ENCODE measurements around the gene MAD2L1. TPM values are rescaled to one million over a fixed set of nuclear protein-coding genes. Genes with fewer than 3 reads are reported as not detected.

Gene MAD2L1
- total and polyA plus RNA-seq, 2 of the 13 experiments (the other 11 are each of a cell fraction or from before 2014, with no cell fraction given) = 40.6 to 109 TPM

DNA sequence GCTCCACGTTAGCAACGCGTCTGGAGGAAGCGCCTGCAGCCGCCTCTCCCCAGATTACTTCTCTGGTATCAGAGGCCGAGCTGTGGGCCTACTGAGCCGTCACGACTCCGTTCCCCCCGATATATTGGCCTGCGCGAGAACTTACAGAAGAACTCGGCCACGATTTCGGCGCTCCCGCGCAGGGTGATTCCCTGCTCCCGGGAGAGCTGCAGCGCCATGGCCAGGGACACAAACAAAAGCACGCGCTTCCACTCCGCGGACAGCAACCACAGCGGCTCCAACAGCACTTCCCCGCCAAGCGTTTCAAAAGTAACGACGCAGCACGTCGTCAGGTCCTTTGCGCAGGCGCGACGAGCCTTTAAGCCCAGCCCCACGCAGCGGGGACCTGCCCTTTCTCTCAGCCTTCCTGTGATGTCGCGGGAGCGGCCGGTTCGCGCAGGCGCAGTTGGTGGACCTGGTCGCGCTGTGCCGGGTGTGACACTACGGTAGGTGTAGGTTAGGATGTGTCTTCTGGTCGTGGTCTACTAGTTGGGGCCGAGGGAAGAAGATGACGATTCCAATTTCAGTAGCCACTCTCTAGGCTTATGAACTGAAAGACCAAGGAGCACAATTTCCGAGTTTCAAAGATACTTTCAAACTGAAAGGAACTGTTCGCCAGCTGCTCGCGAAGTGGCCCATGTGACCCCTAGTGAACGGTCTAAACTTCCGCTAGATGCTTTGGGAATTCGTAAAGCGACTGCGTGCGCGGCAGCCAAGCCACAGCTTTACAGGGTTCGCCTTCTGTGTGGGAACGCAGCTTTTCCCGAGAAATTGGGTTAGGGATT lies at the start of gene MAD2L1 (continued):
- TF ChIP-seq, protein P1, sequence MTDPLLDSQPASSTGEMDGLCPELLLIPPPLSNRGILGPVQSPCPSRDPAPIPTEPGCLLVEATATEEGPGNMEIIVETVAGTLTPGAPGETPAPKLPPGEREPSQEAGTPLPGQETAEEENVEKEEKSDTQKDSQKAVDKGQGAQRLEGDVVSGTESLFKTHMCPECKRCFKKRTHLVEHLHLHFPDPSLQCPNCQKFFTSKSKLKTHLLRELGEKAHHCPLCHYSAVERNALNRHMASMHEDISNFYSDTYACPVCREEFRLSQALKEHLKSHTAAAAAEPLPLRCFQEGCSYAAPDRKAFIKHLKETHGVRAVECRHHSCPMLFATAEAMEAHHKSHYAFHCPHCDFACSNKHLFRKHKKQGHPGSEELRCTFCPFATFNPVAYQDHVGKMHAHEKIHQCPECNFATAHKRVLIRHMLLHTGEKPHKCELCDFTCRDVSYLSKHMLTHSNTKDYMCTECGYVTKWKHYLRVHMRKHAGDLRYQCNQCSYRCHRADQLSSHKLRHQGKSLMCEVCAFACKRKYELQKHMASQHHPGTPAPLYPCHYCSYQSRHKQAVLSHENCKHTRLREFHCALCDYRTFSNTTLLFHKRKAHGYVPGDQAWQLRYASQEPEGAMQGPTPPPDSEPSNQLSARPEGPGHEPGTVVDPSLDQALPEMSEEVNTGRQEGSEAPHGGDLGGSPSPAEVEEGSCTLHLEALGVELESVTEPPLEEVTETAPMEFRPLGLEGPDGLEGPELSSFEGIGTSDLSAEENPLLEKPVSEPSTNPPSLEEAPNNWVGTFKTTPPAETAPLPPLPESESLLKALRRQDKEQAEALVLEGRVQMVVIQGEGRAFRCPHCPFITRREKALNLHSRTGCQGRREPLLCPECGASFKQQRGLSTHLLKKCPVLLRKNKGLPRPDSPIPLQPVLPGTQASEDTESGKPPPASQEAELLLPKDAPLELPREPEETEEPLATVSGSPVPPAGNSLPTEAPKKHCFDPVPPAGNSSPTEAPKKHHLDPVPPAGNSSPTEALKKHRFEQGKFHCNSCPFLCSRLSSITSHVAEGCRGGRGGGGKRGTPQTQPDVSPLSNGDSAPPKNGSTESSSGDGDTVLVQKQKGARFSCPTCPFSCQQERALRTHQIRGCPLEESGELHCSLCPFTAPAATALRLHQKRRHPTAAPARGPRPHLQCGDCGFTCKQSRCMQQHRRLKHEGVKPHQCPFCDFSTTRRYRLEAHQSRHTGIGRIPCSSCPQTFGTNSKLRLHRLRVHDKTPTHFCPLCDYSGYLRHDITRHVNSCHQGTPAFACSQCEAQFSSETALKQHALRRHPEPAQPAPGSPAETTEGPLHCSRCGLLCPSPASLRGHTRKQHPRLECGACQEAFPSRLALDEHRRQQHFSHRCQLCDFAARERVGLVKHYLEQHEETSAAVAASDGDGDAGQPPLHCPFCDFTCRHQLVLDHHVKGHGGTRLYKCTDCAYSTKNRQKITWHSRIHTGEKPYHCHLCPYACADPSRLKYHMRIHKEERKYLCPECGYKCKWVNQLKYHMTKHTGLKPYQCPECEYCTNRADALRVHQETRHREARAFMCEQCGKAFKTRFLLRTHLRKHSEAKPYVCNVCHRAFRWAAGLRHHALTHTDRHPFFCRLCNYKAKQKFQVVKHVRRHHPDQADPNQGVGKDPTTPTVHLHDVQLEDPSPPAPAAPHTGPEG (CRISPR knock-in tag; IDR thresholded peaks at IDR 0.05) = peak; percentile 27; the same call in 1 of the 2 replicates
- TF ChIP-seq IKZF1 (IDR thresholded peaks at IDR 0.05) = no peak
- peak; percentile 59; the same call in 1 of the 2 replicates for TF ChIP-seq KDM2A (CRISPR knock-in tag; IDR thresholded peaks at IDR 0.05; ENCODE audit: borderline replicate concordance, low read depth)
- TF ChIP-seq, protein P2, sequence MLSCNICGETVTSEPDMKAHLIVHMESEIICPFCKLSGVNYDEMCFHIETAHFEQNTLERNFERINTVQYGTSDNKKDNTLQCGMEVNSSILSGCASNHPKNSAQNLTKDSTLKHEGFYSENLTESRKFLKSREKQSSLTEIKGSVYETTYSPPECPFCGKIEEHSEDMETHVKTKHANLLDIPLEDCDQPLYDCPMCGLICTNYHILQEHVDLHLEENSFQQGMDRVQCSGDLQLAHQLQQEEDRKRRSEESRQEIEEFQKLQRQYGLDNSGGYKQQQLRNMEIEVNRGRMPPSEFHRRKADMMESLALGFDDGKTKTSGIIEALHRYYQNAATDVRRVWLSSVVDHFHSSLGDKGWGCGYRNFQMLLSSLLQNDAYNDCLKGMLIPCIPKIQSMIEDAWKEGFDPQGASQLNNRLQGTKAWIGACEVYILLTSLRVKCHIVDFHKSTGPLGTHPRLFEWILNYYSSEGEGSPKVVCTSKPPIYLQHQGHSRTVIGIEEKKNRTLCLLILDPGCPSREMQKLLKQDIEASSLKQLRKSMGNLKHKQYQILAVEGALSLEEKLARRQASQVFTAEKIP (CRISPR knock-in tag; IDR thresholded peaks at IDR 0.05; ENCODE audit: borderline replicate concordance) = no peak
- no peak for TF ChIP-seq GPN1 (CRISPR knock-in tag; IDR thresholded peaks at IDR 0.05; ENCODE audit: borderline replicate concordance)
- no peak for TF ChIP-seq SSRP1 (CRISPR knock-in tag; IDR thresholded peaks at IDR 0.05)
- TF ChIP-seq, protein P3, sequence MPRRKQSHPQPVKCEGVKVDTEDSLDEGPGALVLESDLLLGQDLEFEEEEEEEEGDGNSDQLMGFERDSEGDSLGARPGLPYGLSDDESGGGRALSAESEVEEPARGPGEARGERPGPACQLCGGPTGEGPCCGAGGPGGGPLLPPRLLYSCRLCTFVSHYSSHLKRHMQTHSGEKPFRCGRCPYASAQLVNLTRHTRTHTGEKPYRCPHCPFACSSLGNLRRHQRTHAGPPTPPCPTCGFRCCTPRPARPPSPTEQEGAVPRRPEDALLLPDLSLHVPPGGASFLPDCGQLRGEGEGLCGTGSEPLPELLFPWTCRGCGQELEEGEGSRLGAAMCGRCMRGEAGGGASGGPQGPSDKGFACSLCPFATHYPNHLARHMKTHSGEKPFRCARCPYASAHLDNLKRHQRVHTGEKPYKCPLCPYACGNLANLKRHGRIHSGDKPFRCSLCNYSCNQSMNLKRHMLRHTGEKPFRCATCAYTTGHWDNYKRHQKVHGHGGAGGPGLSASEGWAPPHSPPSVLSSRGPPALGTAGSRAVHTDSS (CRISPR knock-in tag; conservative IDR thresholded peaks at IDR 0.05) = no peak
- TF ChIP-seq TAF15 (IDR thresholded peaks at IDR 0.05; ENCODE audit: low read depth, low read length, poor library complexity, severe bottlenecking) = peak; percentile 78
- no peak for TF ChIP-seq SIX1 (CRISPR knock-in tag; IDR thresholded peaks at IDR 0.05; ENCODE audit: borderline replicate concordance)
- TF ChIP-seq ZNF34 (CRISPR knock-in tag; IDR thresholded peaks at IDR 0.05; ENCODE audit: borderline replicate concordance) = no peak
- peak; percentile 29 for TF ChIP-seq ZNF589 (CRISPR knock-in tag; conservative IDR thresholded peaks at IDR 0.05)
- no peak for TF ChIP-seq ZNF644 (CRISPR knock-in tag; IDR thresholded peaks at IDR 0.05; ENCODE audit: low read depth)
- TF ChIP-seq NONO (IDR thresholded peaks at IDR 0.05) = no peak
- peak; percentile 77 for TF ChIP-seq NONO (CRISPR knock-in tag; conservative IDR thresholded peaks at IDR 0.05)
- 0 out of 2 replicates have a peak, but pooled peaks have one; percentile 26 for TF ChIP-seq ZNF337 (CRISPR knock-in tag; IDR thresholded peaks at IDR 0.05; ENCODE audit: borderline replicate concordance, low read depth)
- TF ChIP-seq ZFP62 (CRISPR knock-in tag; IDR thresholded peaks at IDR 0.05) = no peak
- TF ChIP-seq ZNF33A (CRISPR knock-in tag; IDR thresholded peaks at IDR 0.05; ENCODE audit: borderline replicate concordance) = no peak
- TF ChIP-seq, protein P4, sequence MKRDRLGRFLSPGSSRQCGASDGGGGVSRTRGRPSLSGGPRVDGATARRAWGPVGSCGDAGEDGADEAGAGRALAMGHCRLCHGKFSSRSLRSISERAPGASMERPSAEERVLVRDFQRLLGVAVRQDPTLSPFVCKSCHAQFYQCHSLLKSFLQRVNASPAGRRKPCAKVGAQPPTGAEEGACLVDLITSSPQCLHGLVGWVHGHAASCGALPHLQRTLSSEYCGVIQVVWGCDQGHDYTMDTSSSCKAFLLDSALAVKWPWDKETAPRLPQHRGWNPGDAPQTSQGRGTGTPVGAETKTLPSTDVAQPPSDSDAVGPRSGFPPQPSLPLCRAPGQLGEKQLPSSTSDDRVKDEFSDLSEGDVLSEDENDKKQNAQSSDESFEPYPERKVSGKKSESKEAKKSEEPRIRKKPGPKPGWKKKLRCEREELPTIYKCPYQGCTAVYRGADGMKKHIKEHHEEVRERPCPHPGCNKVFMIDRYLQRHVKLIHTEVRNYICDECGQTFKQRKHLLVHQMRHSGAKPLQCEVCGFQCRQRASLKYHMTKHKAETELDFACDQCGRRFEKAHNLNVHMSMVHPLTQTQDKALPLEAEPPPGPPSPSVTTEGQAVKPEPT (CRISPR knock-in tag; IDR thresholded peaks at IDR 0.05; ENCODE audit: low read depth) = no peak
